Measurements from ENCODE around the gene ORC5. TPM values are rescaled to one million over a fixed set of nuclear protein-coding genes. Genes with fewer than 3 reads are reported as not detected.

The ORC5 gene
- total and polyA plus RNA-seq, 2 donors from 2014 or later = 13.2 to 18.4 TPM

DNA sequence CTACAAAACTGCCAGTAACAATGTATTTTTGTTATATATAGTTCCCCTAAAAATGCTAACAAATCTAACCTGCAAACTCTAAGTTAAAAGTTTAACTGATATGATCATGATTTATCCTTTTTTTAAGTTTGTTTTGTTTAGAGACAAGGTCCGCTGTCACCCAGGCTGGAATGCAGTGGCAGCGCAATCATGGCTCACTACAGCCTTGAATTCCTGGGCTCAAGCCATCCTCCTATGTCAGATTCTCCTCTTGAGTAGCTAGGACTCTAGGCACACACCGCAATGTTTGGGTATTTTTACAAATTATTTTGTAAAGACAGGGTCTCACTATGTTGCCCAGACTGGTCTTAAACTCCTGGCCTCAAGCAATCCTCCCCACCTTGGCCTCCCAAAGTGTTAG, 46.6 kb downstream of the ORC5 start:
- H3K9ac ChIP-seq (ENCODE audit: low read length in 3 of 3) = no peak overlapping the region
- no peaks in the 10 kb centered on the region for H3K4me1 ChIP-seq (ENCODE audit: control insufficient read depth in 2 of 3, insufficient read depth in 2 of 3, low read depth in 1 of 3, low read length in 3 of 3)
- H3K4me3 ChIP-seq (ENCODE audit: low read length in 3 of 3) = no peak overlapping the region
- H3K27me3 ChIP-seq (ENCODE audit: control insufficient read depth, insufficient read depth, low read length) = no peaks in the 10 kb centered on the region
- TF ChIP-seq CTCF (IDR thresholded peaks at IDR 0.05; ENCODE audit: borderline replicate concordance, extremely low read depth, insufficient read depth) = no peak
- H3K27ac ChIP-seq (ENCODE audit: low read depth in 2 of 2, low read length in 2 of 2) = no peak overlapping the region
- FAIRE-seq (no peak), DNase-seq (no peak)
- no peaks in the 10 kb centered on the region for H3K9me3 ChIP-seq (ENCODE audit: control insufficient read depth in 2 of 3, insufficient read depth in 1 of 3, low read length in 3 of 3)
- intact Hi-C loops (cut with DNase I) = no loop called here
- peaks cover 0 to 6% (median 2%) of the 10 kb centered on the region in 3 donors for H3K36me3 ChIP-seq (ENCODE audit: control insufficient read depth in 2 of 3, insufficient read depth in 3 of 3, low read length in 3 of 3)

GRCh38 chr7:104160375-104160774, 47.4 kb downstream of the ORC5 start:
- peak; percentile 20 for TF ChIP-seq CTCF (IDR thresholded peaks at IDR 0.05; ENCODE audit: borderline replicate concordance, extremely low read depth, insufficient read depth)
- no peak overlapping the region for H3K27ac ChIP-seq (ENCODE audit: low read depth in 2 of 2, low read length in 2 of 2)
- DNase-seq = peak in 2 of 5 donors; percentile 26 to 45
- H3K9ac ChIP-seq (ENCODE audit: low read length in 3 of 3) = no peak overlapping the region
- no peaks in the 10 kb centered on the region for H3K4me1 ChIP-seq (ENCODE audit: control insufficient read depth in 2 of 3, insufficient read depth in 2 of 3, low read depth in 1 of 3, low read length in 3 of 3)
- H3K4me3 ChIP-seq (ENCODE audit: low read length in 3 of 3) = no peak overlapping the region
- no peaks in the 10 kb centered on the region for H3K27me3 ChIP-seq (ENCODE audit: control insufficient read depth, insufficient read depth, low read length)
- intact Hi-C loops (cut with DNase I) = no loop called here
- peak; percentile 96 for FAIRE-seq
- H3K9me3 ChIP-seq (ENCODE audit: control insufficient read depth in 2 of 3, insufficient read depth in 1 of 3, low read length in 3 of 3) = no peaks in the 10 kb centered on the region
- H3K36me3 ChIP-seq (ENCODE audit: control insufficient read depth in 2 of 3, insufficient read depth in 3 of 3, low read length in 3 of 3) = peaks cover 0 to 6% (median 2%) of the 10 kb centered on the region in 3 donors

- Histone ChIP-seq H3K27me3 (ENCODE audit: control insufficient read depth, insufficient read depth, low read length) (no peaks in the 10 kb centered on the region), H3K9me3 (ENCODE audit: control insufficient read depth in 2 of 3, insufficient read depth in 1 of 3, low read length in 3 of 3) (no peaks in the 10 kb centered on the region), H3K9ac (ENCODE audit: low read length in 3 of 3) (no peak overlapping the region), H3K36me3 (ENCODE audit: control insufficient read depth in 2 of 3, insufficient read depth in 3 of 3, low read length in 3 of 3) (no peaks in the 10 kb centered on the region), H3K27ac (ENCODE audit: low read depth in 2 of 2, low read length in 2 of 2) (no peak overlapping the region), H3K4me1 (ENCODE audit: control insufficient read depth in 2 of 3, insufficient read depth in 2 of 3, low read depth in 1 of 3, low read length in 3 of 3) (no peaks in the 10 kb centered on the region), H3K4me3 (ENCODE audit: low read length in 3 of 3) (no peak overlapping the region)
- peak in 2 of 5 donors; percentile 27 to 31 for DNase-seq
- FAIRE-seq = peak; percentile 81
- intact Hi-C loops (cut with DNase I) = no loop called here
- TF ChIP-seq CTCF (IDR thresholded peaks at IDR 0.05; ENCODE audit: borderline replicate concordance, extremely low read depth, insufficient read depth) = peak; percentile 51
These were observed 51.0 kb downstream of the ORC5 start for GRCh38 chr7:104156842-104157277.

- intact Hi-C loops (cut with DNase I) = no loop called here
These were observed 54.5 kb downstream of the ORC5 start for GRCh38 chr7:104153287-104153686.

More at GRCh38 chr7:104153287-104153686, 54.5 kb downstream of the ORC5 start:
- Histone ChIP-seq H3K9me3 (ENCODE audit: control insufficient read depth in 2 of 3, insufficient read depth in 1 of 3, low read length in 3 of 3) (no peaks in the 10 kb centered on the region), H3K9ac (ENCODE audit: low read length in 3 of 3) (no peak overlapping the region), H3K4me1 (ENCODE audit: control insufficient read depth in 2 of 3, insufficient read depth in 2 of 3, low read depth in 1 of 3, low read length in 3 of 3) (no peaks in the 10 kb centered on the region), H3K4me3 (ENCODE audit: low read length in 3 of 3) (no peak overlapping the region), H3K27me3 (ENCODE audit: control insufficient read depth, insufficient read depth, low read length) (no peaks in the 10 kb centered on the region), H3K27ac (ENCODE audit: low read depth in 2 of 2, low read length in 2 of 2) (no peak overlapping the region), H3K36me3 (ENCODE audit: control insufficient read depth in 2 of 3, insufficient read depth in 3 of 3, low read length in 3 of 3) (no peaks in the 10 kb centered on the region)
- no peak for TF ChIP-seq CTCF (IDR thresholded peaks at IDR 0.05; ENCODE audit: borderline replicate concordance, extremely low read depth, insufficient read depth)
- FAIRE-seq (no peak), DNase-seq (no peak)

Measured in kidney (tissue), 14 donors.